BJ (cell line): Measurements from ENCODE around the gene ACOX1. TPM values are rescaled to one million over a fixed set of nuclear protein-coding genes. Genes with fewer than 3 reads are reported as not detected.

ENCODE experiments used
- CTCF ChIA-PET: fragments of 350-600 bp; formaldehyde crosslinking; extraction: SDS; loops from one replicate; lab custom pipeline; 2021; ENCODE audit warnings: antibody characterized with exemption, inconsistent platforms; lab: Yijun Ruan, JAX
- POLR2A ChIA-PET: fragments of 300-600 bp; sonication (Branson Sonifier 250); formaldehyde crosslinking; extraction: SDS; loops from one replicate; lab custom pipeline; 2021; ENCODE audit warnings: antibody characterized with exemption; lab: Charles Lee
- DNase-seq: peaks from one replicate; pipeline ENCODE4 v3.0.0-alpha.2; 2011; ENCODE audit warnings: low read depth
- H3K27me3 ChIP-seq: 2 replicates; pipeline ENCODE4 v1.6.0; 2011; ENCODE audit warnings: low read length; ENCODE audit not compliant: control insufficient read depth, insufficient read depth
- H3K36me3 ChIP-seq: 2 replicates; pipeline ENCODE4 v1.5.1; 2011; ENCODE audit warnings: low read length; ENCODE audit not compliant: control insufficient read depth, insufficient read depth
- H3K4me3 ChIP-seq: 2 replicates; pipeline ENCODE4 v1.5.1; 2011; ENCODE audit warnings: low read depth, mild to moderate bottlenecking, control low read depth, low read length
- polyA plus RNA-seq: library from polyadenylated mRNA; depleted of rRNA; stranded (reverse); fragments of >200 nt; gene quantifications from 2 replicates; pipeline ENCODE4 v1.2.3, GENCODE V29; 2011
- TF ChIP-seq, protein P1 (sequence below): IDR thresholded peaks from 2 replicates; pipeline ENCODE4 v1.5.1; 2011; ENCODE audit warnings: low read depth, mild to moderate bottlenecking, control low read depth, inconsistent platforms, low read length, moderate library complexity; ENCODE audit not compliant: insufficient read depth

The ACOX1 gene
- polyA plus RNA-seq, 1 experiment, result 33.6 TPM

DNA sequence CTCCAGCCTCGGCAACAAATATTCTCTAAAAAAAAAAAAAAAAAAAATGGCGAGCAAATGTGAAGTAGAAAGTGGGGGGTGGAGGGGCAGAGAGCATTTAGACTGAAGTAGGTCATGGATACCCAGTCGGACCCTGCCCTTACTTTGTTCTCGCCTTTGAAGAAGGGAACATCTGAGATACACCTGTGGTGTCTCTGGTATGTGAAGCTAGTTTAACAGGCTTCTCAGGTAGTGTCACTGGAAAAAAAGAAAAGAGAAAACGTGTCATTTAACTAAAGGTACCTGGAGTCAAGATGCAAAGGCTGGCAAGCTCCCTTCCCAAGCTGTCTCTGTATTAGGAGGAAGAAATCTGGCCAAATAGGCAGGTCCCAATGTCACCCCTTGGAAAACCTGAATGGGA, 46.1 kb downstream of the ACOX1 start:
- Histone ChIP-seq H3K36me3 (no peaks in the 10 kb centered on the region), H3K27me3 (no peaks in the 10 kb centered on the region), H3K4me3 (no peak overlapping the region)
- no peak for DNase-seq
- CTCF ChIA-PET, result interaction anchor here (1.4 kb wide), 1 partner anchor 28 kb away, joined by 3 read pairs; no protein-coding TSS in a partner anchor
- POLR2A ChIA-PET, result no interaction called here
- TF ChIP-seq, protein P1, sequence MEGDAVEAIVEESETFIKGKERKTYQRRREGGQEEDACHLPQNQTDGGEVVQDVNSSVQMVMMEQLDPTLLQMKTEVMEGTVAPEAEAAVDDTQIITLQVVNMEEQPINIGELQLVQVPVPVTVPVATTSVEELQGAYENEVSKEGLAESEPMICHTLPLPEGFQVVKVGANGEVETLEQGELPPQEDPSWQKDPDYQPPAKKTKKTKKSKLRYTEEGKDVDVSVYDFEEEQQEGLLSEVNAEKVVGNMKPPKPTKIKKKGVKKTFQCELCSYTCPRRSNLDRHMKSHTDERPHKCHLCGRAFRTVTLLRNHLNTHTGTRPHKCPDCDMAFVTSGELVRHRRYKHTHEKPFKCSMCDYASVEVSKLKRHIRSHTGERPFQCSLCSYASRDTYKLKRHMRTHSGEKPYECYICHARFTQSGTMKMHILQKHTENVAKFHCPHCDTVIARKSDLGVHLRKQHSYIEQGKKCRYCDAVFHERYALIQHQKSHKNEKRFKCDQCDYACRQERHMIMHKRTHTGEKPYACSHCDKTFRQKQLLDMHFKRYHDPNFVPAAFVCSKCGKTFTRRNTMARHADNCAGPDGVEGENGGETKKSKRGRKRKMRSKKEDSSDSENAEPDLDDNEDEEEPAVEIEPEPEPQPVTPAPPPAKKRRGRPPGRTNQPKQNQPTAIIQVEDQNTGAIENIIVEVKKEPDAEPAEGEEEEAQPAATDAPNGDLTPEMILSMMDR, result no peak

DNA sequence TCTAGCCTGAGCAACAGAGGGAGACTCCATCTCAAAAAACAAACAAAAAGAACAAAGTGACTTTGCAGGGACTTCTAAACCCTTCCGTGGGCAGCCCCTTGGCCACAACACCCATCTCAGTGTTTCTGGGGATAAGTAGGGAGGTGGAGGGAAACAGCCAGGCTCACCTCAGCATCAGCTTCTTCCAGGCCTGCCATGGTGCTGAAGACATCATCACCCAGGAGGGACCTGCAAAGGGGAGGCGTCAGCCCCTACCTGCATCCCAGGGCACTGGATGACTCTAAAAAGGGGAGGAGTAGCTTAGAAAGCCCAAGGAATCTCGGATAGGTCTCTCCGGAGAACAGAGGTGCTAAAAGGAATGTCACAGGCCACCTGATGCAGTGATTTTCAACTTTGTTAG, 47.9 kb downstream of the ACOX1 start:
- Histone ChIP-seq H3K4me3 (no peak overlapping the region), H3K27me3 (no peaks in the 10 kb centered on the region), H3K36me3 (peaks cover 1% of the 10 kb centered on the region; the same call in 1 of the 2 replicates)
- POLR2A ChIA-PET, result no interaction called here
- CTCF ChIA-PET, result no interaction called here
- TF ChIP-seq, protein P1, result no peak
- no peak for DNase-seq

DNA sequence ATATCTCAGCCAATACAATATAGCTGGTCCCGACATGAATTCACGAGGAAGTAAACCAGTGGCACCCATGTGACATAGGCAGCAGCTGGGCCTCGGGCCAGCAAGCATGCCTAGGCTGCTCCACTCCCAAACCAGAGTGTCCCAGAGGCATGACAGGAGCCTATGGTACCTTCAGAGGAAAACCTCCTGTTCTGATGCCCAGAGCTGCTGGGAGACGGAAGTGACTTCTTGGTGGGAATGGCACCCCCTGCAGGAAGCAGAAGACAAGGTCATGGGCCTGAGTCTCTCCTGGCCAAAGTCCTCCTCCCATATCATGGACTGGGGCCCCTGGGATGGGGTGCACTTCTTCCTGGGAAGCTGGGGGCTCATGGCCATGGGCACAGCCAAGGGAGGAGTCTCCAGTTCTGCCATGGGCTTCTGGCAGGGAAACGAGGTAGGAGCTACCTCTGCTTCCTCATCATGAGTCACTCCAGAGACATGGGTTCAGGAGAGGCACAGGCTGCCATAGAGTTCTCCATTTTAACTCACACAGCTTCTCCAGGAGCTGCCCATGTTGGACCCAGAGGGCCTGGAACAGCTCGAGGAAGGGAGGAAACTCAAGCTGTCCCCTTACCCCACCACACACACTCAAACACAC, 51.6 kb downstream of the ACOX1 start:
- DNase-seq, result no peak
- TF ChIP-seq, protein P1, result peak; percentile 30
- Histone ChIP-seq H3K27me3 (no peaks in the 10 kb centered on the region), H3K4me3 (no peak overlapping the region), H3K36me3 (peaks cover 1% of the 10 kb centered on the region)
- POLR2A ChIA-PET, result no interaction called here
- CTCF ChIA-PET, result interaction anchor here (1.2 to 2.6 kb wide), 5 partner anchors 10 to 87 kb away, joined by 3 to 11 read pairs (median 7); partner anchors contain the start of gene MRPL38

DNA sequence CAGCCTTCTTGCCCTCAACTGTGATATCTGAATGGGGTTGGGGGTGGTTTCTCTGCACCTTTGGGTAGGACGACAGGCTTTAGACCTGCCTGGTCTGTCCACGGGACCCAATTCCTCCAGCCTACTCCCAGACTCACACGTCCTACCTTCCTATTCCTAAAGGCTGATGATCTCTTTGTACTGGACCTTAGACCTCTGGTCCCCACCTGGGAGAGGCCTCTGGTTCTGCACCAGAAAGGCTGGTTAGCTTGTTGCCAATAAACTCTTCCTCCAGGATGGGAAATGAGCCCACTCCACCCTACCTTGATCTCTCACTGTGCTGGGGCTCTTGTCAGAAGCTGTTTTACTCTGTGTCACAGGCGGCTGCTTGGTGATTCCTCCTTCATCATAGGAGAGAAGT, 52.5 kb downstream of the ACOX1 start:
- Histone ChIP-seq H3K36me3 (peaks cover 1% of the 10 kb centered on the region), H3K4me3 (no peak overlapping the region), H3K27me3 (no peaks in the 10 kb centered on the region)
- TF ChIP-seq, protein P1, result no peak
- DNase-seq, result no peak
- CTCF ChIA-PET, result interaction anchor here (1.5 to 2.6 kb wide), 2 partner anchors 9 to 16 kb away, joined by 7 to 11 read pairs; no protein-coding TSS in a partner anchor
- POLR2A ChIA-PET, result no interaction called here

DNA sequence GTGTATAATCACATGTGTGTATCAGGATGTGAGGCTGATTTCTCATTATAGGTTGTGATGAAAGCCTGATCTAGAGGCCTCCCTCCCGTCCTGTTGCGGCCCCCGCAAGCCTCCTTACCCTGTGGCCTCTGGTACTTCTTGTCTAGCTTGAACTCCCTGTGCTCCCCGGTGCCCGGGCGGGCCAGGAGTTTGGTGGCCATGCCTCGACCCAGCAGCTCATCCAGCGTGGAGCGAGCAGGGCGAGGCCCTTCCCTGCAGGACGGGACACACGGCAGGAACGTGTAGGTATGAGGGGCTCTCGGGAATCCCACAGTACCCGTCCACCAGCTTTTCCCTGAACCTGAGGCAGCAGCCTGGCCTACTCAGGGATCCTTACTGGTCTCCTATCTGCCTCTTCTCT, 53.1 kb downstream of the ACOX1 start:
- TF ChIP-seq, protein P1, result no peak
- no peak for DNase-seq
- Histone ChIP-seq H3K4me3 (no peak overlapping the region), H3K27me3 (no peaks in the 10 kb centered on the region), H3K36me3 (peaks cover 1% of the 10 kb centered on the region)
- POLR2A ChIA-PET, result no interaction called here
- CTCF ChIA-PET, result interaction anchor here (1.1 to 2.6 kb wide), 3 partner anchors 9 to 21 kb away, joined by 4 to 11 read pairs (median 7); partner anchors contain the start of gene MRPL38
